ENCODE data around the gene CCDC171.

GRCh38 chr9:15505921-15506320, 46.9 kb upstream of the CCDC171 start:
- no peak for TF ChIP-seq CTCF (IDR thresholded peaks at IDR 0.05)
- no peak for TF ChIP-seq ZFX (IDR thresholded peaks at IDR 0.05; ENCODE audit: borderline replicate concordance)

Data from 22Rv1 (cell line).